ENCODE data around the gene TREML4. TPM values are rescaled to one million over a fixed set of nuclear protein-coding genes. Genes with fewer than 3 reads are reported as not detected.

Gene TREML4
- total RNA-seq, 2 experiments from 2014 or later, result not detected

DNA sequence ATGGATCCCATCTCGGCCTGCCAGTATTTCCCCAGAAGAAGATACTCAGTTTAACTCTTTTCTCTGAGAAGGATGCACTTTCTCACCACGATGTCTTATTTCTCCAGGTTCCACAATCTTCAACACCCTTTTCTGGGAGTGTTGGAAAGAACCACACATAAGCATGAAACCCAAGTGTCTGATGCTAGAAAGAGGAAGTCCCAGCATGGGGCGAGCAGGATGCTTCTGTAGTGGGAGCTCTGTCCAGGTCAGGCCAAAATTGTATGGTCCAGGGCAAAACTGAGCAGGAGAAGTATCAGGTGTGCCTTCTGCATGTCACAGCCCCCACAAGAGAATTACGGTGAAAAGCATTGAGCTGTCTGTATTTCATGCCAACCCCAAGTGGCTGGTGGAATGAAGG, 47.3 kb downstream of the TREML4 start:
- DNase-seq (no peak), ATAC-seq (no peak)
- Mint-ChIP-seq H3K4me1 (ENCODE audit: low read depth) (peaks cover 23% of the 10 kb centered on the region), H3K36me3 (ENCODE audit: low read depth) (no peaks in the 10 kb centered on the region), H3K27me3 (ENCODE audit: low read depth) (peaks cover 8% of the 10 kb centered on the region), H3K27ac (no peak overlapping the region), H3K9me3 (ENCODE audit: insufficient read depth) (no peaks in the 10 kb centered on the region), H3K4me3 (no peak overlapping the region)
- CTCF ChIA-PET, result no interaction called here
- POLR2A ChIA-PET, result no interaction called here

DNA sequence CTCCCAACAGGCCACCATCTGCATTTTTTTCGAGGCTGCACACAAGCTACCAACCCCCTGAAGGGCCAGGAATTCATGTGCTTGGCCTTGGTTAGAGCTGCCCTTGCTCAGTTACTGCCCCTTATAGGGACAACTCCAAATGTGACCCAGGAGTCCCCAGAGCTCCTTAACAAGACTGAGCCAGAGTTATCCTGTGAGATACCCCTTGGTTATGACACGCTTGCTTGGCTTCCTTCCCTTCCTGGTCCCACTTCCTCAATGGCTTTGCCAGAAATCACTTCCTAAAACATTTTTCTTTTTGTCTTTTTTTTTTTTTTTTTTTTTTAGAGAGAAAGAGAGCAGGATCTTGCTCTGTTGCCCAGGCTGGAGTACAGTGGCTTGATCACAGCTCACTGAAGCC, 49.5 kb downstream of the TREML4 start:
- ChIA-PET POLR2A (interaction anchor here (1.2 kb wide), 1 partner anchor 54 kb away, joined by 3 read pairs; no protein-coding TSS in a partner anchor), CTCF (interaction anchor here (1.1 to 2.5 kb wide), 8 partner anchors 19 to 95 kb away, joined by 3 to 21 read pairs (median 5); no protein-coding TSS in a partner anchor)
- Mint-ChIP-seq H3K4me3 (no peak overlapping the region), H3K27ac (no peak overlapping the region), H3K27me3 (ENCODE audit: low read depth) (peaks cover 8% of the 10 kb centered on the region), H3K36me3 (ENCODE audit: low read depth) (no peaks in the 10 kb centered on the region), H3K4me1 (ENCODE audit: low read depth) (peaks cover 14% of the 10 kb centered on the region), H3K9me3 (ENCODE audit: insufficient read depth) (no peaks in the 10 kb centered on the region)
- ATAC-seq, result no peak
- DNase-seq, result no peak

DNA sequence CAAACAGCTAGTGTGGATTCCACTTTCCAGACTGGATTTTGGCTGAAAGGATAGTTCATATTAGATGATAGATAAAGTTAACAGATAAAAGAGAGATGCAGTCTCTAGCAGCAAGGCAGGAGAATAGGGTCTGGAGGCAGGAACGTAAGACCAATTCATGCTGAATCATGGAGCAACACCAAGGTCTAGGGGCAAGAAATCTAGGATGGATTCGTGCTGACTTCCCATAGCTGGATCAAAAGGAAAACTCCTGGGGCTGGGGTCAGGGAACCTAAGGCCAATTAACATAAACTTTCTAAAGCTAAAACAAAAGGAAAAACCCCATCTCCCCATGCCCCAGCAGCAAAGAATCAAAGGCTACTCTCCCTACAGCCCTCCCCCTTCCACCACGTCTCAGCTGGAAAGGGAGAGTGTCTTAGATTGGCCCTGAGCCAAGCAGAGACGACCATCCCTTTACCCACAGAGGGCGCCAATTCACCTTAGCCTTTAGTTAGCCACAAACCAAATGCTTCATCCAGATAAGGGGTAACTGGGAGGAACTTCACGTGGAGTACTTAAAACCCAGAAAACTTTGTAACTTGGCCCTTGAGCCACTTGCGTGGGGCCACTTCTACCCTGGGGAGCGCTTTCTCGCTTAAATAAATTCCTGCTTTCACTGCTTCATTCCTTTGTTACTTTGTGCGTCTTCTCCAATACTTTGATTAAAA, 50.7 kb downstream of the TREML4 start:
- ChIA-PET POLR2A (interaction anchor here (0.7 to 1.2 kb wide), 2 partner anchors 55 to 1838 kb away, joined by 3 read pairs; no protein-coding TSS in a partner anchor), CTCF (interaction anchor here (0.5 to 2.5 kb wide), 20 partner anchors 10 to 187 kb away, joined by 3 to 21 read pairs (median 4); partner anchors contain the start of gene TREML2)
- Mint-ChIP-seq H3K9me3 (ENCODE audit: insufficient read depth) (no peaks in the 10 kb centered on the region), H3K4me1 (ENCODE audit: low read depth) (peaks cover 14% of the 10 kb centered on the region), H3K27ac (no peak overlapping the region), H3K27me3 (ENCODE audit: low read depth) (peaks cover 10% of the 10 kb centered on the region), H3K36me3 (ENCODE audit: low read depth) (no peaks in the 10 kb centered on the region), H3K4me3 (no peak overlapping the region)
- ATAC-seq (peak; percentile 89), DNase-seq (peak; percentile 82)

DNA sequence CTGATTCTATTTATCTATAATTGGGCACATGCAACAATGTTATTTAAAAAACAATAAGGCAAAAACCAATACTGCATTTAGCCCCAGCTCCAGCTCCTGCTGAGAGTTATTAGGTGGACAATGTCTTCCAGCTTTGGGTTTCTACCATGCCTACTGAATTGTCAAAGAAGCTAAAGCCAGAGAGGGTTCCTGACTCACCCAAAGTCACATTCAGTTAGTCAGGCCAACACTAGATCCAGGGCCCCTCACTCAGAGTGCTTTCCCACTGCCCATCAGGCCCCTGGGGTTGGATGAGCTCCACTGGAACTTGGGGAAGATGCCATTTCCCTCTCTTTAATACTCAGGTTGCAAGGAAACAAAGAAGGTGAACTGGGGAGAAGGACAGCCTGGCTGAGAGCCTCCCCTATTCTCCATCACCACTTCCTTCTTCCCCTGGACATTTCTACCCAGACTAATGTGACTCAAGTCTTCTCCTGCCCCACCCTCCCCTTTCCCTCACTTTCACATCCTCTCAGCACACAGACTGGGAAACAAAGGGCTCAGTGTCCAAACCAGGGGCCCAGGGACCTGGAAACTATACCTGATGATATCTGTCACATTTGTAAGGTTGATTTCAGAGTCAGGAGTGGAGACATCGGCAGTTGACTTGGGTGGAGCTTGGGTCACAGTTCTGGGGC, 52.4 kb downstream of the TREML4 start:
- Mint-ChIP-seq H3K4me3 (no peak overlapping the region), H3K27me3 (ENCODE audit: low read depth) (peaks cover 18% of the 10 kb centered on the region), H3K4me1 (ENCODE audit: low read depth) (peaks cover 14% of the 10 kb centered on the region), H3K27ac (no peak overlapping the region), H3K36me3 (ENCODE audit: low read depth) (no peaks in the 10 kb centered on the region), H3K9me3 (ENCODE audit: insufficient read depth) (no peaks in the 10 kb centered on the region)
- ChIA-PET POLR2A (no interaction called here), CTCF (no interaction called here)
- DNase-seq, result no peak
- ATAC-seq, result no peak

DNA sequence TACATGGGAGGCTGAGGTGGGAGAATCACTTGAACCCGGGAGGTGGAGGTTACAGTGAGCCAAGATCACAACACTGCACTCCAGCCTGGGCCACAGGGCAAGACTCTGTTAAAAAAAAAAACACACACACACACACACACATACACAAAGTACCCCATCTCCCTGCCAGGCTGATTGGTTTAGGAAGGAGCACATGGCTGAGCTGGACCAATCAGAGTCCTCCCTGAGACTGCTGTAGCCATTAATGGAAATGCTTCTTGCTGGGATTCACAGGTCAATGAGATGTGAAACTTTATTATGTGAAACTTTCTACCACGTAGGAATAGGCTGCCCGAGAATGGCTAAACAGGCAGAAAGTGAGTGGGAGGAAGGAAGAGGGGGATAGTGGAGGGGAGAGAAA, 55.5 kb downstream of the TREML4 start:
- POLR2A ChIA-PET, result no interaction called here
- CTCF ChIA-PET, result no interaction called here
- Mint-ChIP-seq H3K4me3 (no peak overlapping the region), H3K36me3 (ENCODE audit: low read depth) (no peaks in the 10 kb centered on the region), H3K4me1 (ENCODE audit: low read depth) (peaks cover 13% of the 10 kb centered on the region), H3K9me3 (ENCODE audit: insufficient read depth) (no peaks in the 10 kb centered on the region), H3K27ac (no peak overlapping the region), H3K27me3 (ENCODE audit: low read depth) (peaks cover 24% of the 10 kb centered on the region)
- DNase-seq, result no peak
- ATAC-seq, result no peak

DNA sequence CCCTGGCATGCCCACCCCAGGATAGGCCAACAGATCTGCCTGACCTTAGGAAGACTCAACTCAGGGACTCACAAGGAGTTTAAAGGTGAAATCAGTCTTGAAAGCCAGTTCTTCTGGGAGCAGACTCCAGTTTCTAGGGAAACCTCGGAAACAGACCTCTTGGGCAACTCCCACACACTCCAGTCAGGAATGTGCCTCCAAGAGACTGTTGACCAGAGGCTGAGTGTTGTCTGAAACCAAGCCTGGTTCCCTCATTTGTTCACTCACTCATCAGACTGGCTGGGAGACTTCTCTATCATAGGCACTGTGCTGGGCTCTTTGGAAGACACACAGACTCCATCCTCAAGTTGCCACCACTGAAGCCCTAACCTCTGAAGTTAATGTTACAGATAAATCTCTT, 56.6 kb downstream of the TREML4 start:
- ChIA-PET CTCF (no interaction called here), POLR2A (no interaction called here)
- H3K9me3 Mint-ChIP-seq (ENCODE audit: insufficient read depth), result no peaks in the 10 kb centered on the region
- H3K27me3 Mint-ChIP-seq (ENCODE audit: low read depth), result peaks cover 27% of the 10 kb centered on the region
- no peak for DNase-seq
- no peaks in the 10 kb centered on the region for H3K36me3 Mint-ChIP-seq (ENCODE audit: low read depth)
- peaks cover 4% of the 10 kb centered on the region for H3K4me1 Mint-ChIP-seq (ENCODE audit: low read depth)
- H3K27ac Mint-ChIP-seq, result no peak overlapping the region
- ATAC-seq, result no peak
- H3K4me3 Mint-ChIP-seq, result no peak overlapping the region

DNA sequence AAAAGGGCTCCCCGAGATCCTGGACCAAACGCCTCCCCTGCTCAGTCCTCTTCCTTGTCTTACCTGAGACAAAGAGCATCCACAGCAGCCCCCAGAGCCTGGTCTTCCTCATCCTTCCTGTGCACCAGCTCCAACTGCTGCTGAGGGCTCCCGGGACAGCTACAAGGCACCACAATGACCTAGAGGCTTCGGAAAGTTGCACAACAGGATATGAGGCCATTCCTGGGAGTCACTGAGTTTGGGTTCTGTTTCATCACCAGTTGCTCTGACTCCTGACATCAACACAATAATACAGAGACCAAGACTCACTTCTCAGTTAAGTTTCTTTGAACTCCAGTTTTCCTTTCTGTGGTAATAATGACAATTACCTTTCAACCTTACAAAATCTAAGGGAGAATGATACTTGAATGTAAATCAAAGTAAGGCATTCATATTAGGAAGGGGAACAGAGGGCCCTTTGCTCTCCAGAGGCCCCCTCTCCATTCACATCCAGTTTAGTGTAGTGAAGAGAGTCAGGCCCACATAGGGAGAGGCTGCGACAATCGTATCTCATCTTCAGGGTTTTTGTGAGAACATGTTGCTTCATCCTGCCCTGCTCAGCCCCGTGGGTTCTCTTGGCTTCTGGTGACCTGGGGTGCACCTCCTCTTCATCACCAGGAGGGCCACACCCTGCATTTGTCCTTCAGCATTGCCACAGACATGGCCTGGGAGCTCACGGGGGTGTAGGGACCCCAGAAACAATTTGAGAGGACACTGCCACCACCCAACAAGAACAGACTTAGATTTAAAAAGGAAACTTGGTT, 58.6 kb downstream of the TREML4 start, which contains the start of gene TREM1:
TSS of gene TREM1 (minus strand) at position 139 of the 803 bp plus-strand sequence. CDS start at position 112, 27 bp downstream.
- ATAC-seq, result no peak
- Mint-ChIP-seq H3K27me3 (ENCODE audit: low read depth) (peaks cover 29% of the 10 kb centered on the region), H3K4me1 (ENCODE audit: low read depth) (no peaks in the 10 kb centered on the region), H3K9me3 (ENCODE audit: insufficient read depth) (no peaks in the 10 kb centered on the region), H3K36me3 (ENCODE audit: low read depth) (no peaks in the 10 kb centered on the region), H3K4me3 (no peak within 1 kb of the TSS), H3K27ac (no peak within 1 kb of the TSS)
- DNase-seq, result no peak
- ChIA-PET CTCF (interaction anchor here (0.7 to 1.9 kb wide), 2 partner anchors 20 to 82 kb away, joined by 3 to 4 read pairs; no protein-coding TSS in a partner anchor), POLR2A (no interaction called here)

DNA sequence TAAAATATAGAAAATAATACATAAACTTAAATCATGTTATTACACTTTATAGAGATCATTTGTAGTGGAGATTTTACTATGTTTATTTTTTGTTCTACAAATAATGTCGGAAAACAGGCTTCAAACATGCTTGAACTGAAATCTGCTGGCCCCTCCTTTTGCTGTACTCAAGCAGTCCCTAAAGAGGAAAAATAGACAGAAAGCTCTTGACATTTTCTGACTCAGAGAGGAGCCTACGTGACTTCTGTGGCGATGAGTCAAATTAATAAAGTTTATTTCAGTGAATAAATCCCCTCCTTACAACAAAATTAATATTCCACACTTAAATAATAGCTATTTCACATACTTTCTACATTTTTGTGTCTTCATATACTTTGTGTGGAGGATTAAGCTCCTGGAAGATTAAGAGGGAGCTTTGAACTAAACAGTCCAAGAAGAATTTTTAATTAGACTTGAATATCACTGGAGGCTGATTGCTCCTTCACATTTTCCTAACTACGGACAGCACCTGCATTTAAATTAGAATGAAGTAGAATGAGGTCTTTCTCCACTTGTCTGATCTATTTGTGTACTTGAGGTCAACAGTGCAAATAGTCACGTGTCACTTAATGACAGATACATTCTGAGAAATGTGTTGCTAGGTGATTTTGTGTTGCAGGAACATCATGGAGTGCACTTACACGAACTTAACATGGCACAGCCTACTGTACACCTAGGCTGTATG, 60.0 kb downstream of the TREML4 start:
- no peak for ATAC-seq
- Mint-ChIP-seq H3K4me3 (no peak overlapping the region), H3K36me3 (ENCODE audit: low read depth) (no peaks in the 10 kb centered on the region), H3K9me3 (ENCODE audit: insufficient read depth) (no peaks in the 10 kb centered on the region), H3K4me1 (ENCODE audit: low read depth) (no peaks in the 10 kb centered on the region), H3K27me3 (ENCODE audit: low read depth) (peaks cover 26% of the 10 kb centered on the region), H3K27ac (no peak overlapping the region)
- ChIA-PET POLR2A (no interaction called here), CTCF (interaction anchor here (1.0 to 1.1 kb wide), 2 partner anchors 18 to 250 kb away, joined by 3 to 4 read pairs; no protein-coding TSS in a partner anchor)
- no peak for DNase-seq

Other genes with a start within 250 kb of the TREML4 start
- gene UNC5CL, start 189.1 kb upstream of the TREML4 start, total RNA-seq, result 1 to 10 TPM; 1.1 TPM
- not detected for gene TSPO2, start 185.9 kb upstream of the TREML4 start, total RNA-seq
- not detected for gene APOBEC2, start 175.1 kb upstream of the TREML4 start, total RNA-seq
- gene OARD1, start 156.0 kb upstream of the TREML4 start, total RNA-seq, result 10 to 100 TPM; 30.2 to 31.9 TPM
- 10 to 100 TPM; 32.3 to 32.5 TPM for gene NFYA, start 155.4 kb upstream of the TREML4 start, total RNA-seq
- gene TREML1, start 74.0 kb upstream of the TREML4 start, total RNA-seq, result not detected
- not detected for gene TREM2, start 65.2 kb upstream of the TREML4 start, total RNA-seq
- gene TREML2, start 27.2 kb upstream of the TREML4 start, total RNA-seq, result 10 to 100 TPM; 23.5 to 24.9 TPM
- gene TREM1, start 58.3 kb downstream of the TREML4 start, total RNA-seq, result not detected
- gene NCR2, start 107.3 kb downstream of the TREML4 start, total RNA-seq, result 1 to 10 TPM in 1 of 2 experiments, under 1 TPM in 1; 0.45 to 1.3 TPM

All from activated CD8-positive, alpha-beta T cell treated with anti-CD3 and anti-CD28 coated beads, Interleukin-2, amount 10 ng/mL, durations not matched to agents 7 days and 5 days (primary cell).